ENCODE measurements around the gene CHD9.

- TF ChIP-seq, protein P1, sequence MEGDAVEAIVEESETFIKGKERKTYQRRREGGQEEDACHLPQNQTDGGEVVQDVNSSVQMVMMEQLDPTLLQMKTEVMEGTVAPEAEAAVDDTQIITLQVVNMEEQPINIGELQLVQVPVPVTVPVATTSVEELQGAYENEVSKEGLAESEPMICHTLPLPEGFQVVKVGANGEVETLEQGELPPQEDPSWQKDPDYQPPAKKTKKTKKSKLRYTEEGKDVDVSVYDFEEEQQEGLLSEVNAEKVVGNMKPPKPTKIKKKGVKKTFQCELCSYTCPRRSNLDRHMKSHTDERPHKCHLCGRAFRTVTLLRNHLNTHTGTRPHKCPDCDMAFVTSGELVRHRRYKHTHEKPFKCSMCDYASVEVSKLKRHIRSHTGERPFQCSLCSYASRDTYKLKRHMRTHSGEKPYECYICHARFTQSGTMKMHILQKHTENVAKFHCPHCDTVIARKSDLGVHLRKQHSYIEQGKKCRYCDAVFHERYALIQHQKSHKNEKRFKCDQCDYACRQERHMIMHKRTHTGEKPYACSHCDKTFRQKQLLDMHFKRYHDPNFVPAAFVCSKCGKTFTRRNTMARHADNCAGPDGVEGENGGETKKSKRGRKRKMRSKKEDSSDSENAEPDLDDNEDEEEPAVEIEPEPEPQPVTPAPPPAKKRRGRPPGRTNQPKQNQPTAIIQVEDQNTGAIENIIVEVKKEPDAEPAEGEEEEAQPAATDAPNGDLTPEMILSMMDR (IDR thresholded peaks at IDR 0.05; ENCODE audit: poor library complexity, severe bottlenecking), result no peak
- TF ChIP-seq RAD21 (conservative IDR thresholded peaks at IDR 0.05), result no peak
- no peak for TF ChIP-seq POLR2AphosphoS5 (IDR thresholded peaks at IDR 0.05)
- no peak for TF ChIP-seq EZH2 (IDR thresholded peaks at IDR 0.05; ENCODE audit: borderline replicate concordance, insufficient read depth, low read length, poor library complexity, severe bottlenecking)
- no peak for TF ChIP-seq TAF1 (IDR thresholded peaks at IDR 0.05; ENCODE audit: low read depth)
- TF ChIP-seq SMC3 (conservative IDR thresholded peaks at IDR 0.05; ENCODE audit: poor library complexity), result no peak
These were observed 304.1 kb downstream of the CHD9 start for GRCh38 chr16:53358884-53359283.

All from neural cell (in vitro differentiated cells).